CD14-positive monocyte (primary cell): Measurements from ENCODE around the gene RAMP1. TPM values are rescaled to one million over a fixed set of nuclear protein-coding genes. Genes with fewer than 3 reads are reported as not detected.
A peak's percentile ranks its signal among the peaks of the same experiment; 100 is the strongest.

Experiments used
- DNase-seq, 3 donors: peaks; one replicate each; pipeline ENCODE4 v3.0.0-alpha.2; 2011 to 2022
- H2AFZ ChIP-seq: 2 replicates; pipeline ENCODE4 v1.6.0; 2012; ENCODE audit warnings: mild to moderate bottlenecking, low read depth, low read length, inconsistent platforms; ENCODE audit not compliant: insufficient read depth, poor library complexity, severe bottlenecking
- H3K27ac ChIP-seq, 2 donors: 1 replicate in 1 of 2; 2 replicates in 1 of 2; pipeline ENCODE4 v1.5.1; 2012 to 2013; ENCODE audit warnings: low read length in 2 of 2, control low read depth in 1 of 2, inconsistent platforms in 1 of 2, low read depth in 1 of 2, mild to moderate bottlenecking in 1 of 2
- H3K27me3 ChIP-seq, 2 donors: one replicate each; pipeline versions ENCODE4 v1.6.0 to v1.6.1; 2011 to 2013; ENCODE audit warnings: low read length in 2 of 2; ENCODE audit not compliant: control insufficient read depth in 2 of 2, insufficient read depth in 2 of 2
- H3K36me3 ChIP-seq, 2 donors: replicated peaks in 1 of 2; 1 replicate in 1 of 2; 2 replicates in 1 of 2; pipeline versions ENCODE4 v1.5.1 to v1.6.1; 2012 to 2013; ENCODE audit warnings: low read length in 2 of 2, control low read depth in 1 of 2, inconsistent platforms in 1 of 2, mild to moderate bottlenecking in 1 of 2; ENCODE audit not compliant: insufficient read depth in 2 of 2, control insufficient read depth in 1 of 2
- H3K4me1 ChIP-seq, 2 donors: 1 replicate in 1 of 2; 2 replicates in 1 of 2; pipeline versions ENCODE4 v1.5.1 to v1.6.1; 2012 to 2013; ENCODE audit warnings: low read length in 2 of 2, control low read depth in 1 of 2, inconsistent platforms in 1 of 2, mild to moderate bottlenecking in 1 of 2, moderate library complexity in 1 of 2; ENCODE audit not compliant: insufficient read depth in 2 of 2, control insufficient read depth in 1 of 2
- H3K4me2 ChIP-seq: replicated peaks from 2 replicates; pipeline ENCODE3; 2012; ENCODE audit warnings: low read length, moderate library complexity, mild to moderate bottlenecking; ENCODE audit not compliant: poor library complexity, severe bottlenecking; ENCODE audit errors: extremely low read depth
- H3K4me3 ChIP-seq, 3 experiments: fragments of 200-600 bp in 1 of 3; sonication (generic) in 1 of 3; replicated peaks in 1 of 3; 1 replicate in 2 of 3; 2 replicates in 1 of 3; pipeline ENCODE4 v1.5.1; 2011 to 2013; ENCODE audit warnings: low read length in 3 of 3, mild to moderate bottlenecking in 3 of 3, control low read depth in 2 of 3, low read depth in 2 of 3, inconsistent platforms in 1 of 3, moderate library complexity in 1 of 3
- H3K79me2 ChIP-seq: 2 replicates; pipeline ENCODE4 v1.6.0; 2012; ENCODE audit warnings: mild to moderate bottlenecking, control low read depth, inconsistent platforms, low read length, moderate library complexity; ENCODE audit not compliant: insufficient read depth
- H3K9ac ChIP-seq: 2 replicates; pipeline ENCODE4 v1.6.0; 2017; ENCODE audit warnings: low read length, mild to moderate bottlenecking; ENCODE audit not compliant: insufficient read depth, poor library complexity, severe bottlenecking
- H3K9me3 ChIP-seq, 2 donors: replicated peaks in 1 of 2; 1 replicate in 1 of 2; 2 replicates in 1 of 2; pipeline versions ENCODE4 v1.5.1 to v1.6.1; 2012 to 2013; ENCODE audit warnings: low read length in 2 of 2, control low read depth in 1 of 2; ENCODE audit not compliant: control insufficient read depth in 1 of 2, insufficient read depth in 1 of 2
- H4K20me1 ChIP-seq: 2 replicates; pipeline ENCODE4 v1.6.0; 2012; ENCODE audit warnings: mild to moderate bottlenecking, low read length, control low read depth, moderate library complexity; ENCODE audit not compliant: insufficient read depth
- H3K27ac Mint-ChIP-seq, 7 donors: one replicate each; pipeline ENCODE4 v1.8.0; 2020; ENCODE audit warnings: mild to moderate bottlenecking in 7 of 7, mixed read lengths in 7 of 7, moderate library complexity in 6 of 7, inconsistent platforms in 2 of 7
- H3K27me3 Mint-ChIP-seq, 3 donors: one replicate each; pipeline ENCODE4 v1.8.0; 2021 to 2022; ENCODE audit warnings: low read depth in 3 of 3, mild to moderate bottlenecking in 3 of 3, mixed read lengths in 3 of 3, moderate library complexity in 3 of 3, inconsistent platforms in 1 of 3
- H3K36me3 Mint-ChIP-seq, 2 donors: one replicate each; pipeline ENCODE4 v1.8.0; 2020; ENCODE audit warnings: mixed read lengths in 2 of 2, inconsistent platforms in 1 of 2, mild to moderate bottlenecking in 1 of 2
- H3K4me1 Mint-ChIP-seq: one replicate; pipeline ENCODE4 v1.8.0; 2020; ENCODE audit warnings: mild to moderate bottlenecking, mixed read lengths
- H3K4me3 Mint-ChIP-seq, 2 donors: one replicate each; pipeline ENCODE4 v1.8.0; 2020; ENCODE audit warnings: mild to moderate bottlenecking in 2 of 2, mixed read lengths in 2 of 2, moderate library complexity in 1 of 2
- H3K9me3 Mint-ChIP-seq, 7 donors: one replicate each; pipeline ENCODE4 v1.8.0; 2020 to 2022; ENCODE audit warnings: mixed read lengths in 7 of 7, mild to moderate bottlenecking in 6 of 7, moderate library complexity in 6 of 7, inconsistent platforms in 2 of 7
- WGBS: methylation state at CpG from one replicate; pipeline ENCODE4 v1.1.5; 2013; ENCODE audit warnings: missing lambda C conversion rate; ENCODE audit not compliant: insufficient coverage; 5-methylcytosine and 5-hydroxymethylcytosine counted together
- intact Hi-C, 2 donors: fragments of 100-400 bp; cut with micrococcal nuclease; formaldehyde crosslinking; loops; one replicate each; pipeline versions ENCODE4 v1.15.0 to v1.15.1; 2023
- polyA plus RNA-seq, 3 donors: library from polyadenylated mRNA; depleted of rRNA in 1 of 3; unstranded in 2 of 3; stranded (reverse) in 1 of 3; fragments of 300-500 nt in 2 of 3; fragments of >200 nt in 1 of 3; fragmentation: Illumina TruSeq in 2 of 3; gene quantifications; 1 replicate in 2 of 3; 2 replicates in 1 of 3; pipeline ENCODE4 v1.2.3, GENCODE V29; 2012 to 2021
- TF ChIP-seq, protein P1 (sequence below): fragments of 200-600 bp; IDR thresholded peaks from one replicate; pipeline ENCODE4 v1.8.0; 2022; ENCODE audit warnings: antibody characterized with exemption, mild to moderate bottlenecking

RAMP1 gene
- polyA plus RNA-seq, 3 donors: not detected

DNA sequence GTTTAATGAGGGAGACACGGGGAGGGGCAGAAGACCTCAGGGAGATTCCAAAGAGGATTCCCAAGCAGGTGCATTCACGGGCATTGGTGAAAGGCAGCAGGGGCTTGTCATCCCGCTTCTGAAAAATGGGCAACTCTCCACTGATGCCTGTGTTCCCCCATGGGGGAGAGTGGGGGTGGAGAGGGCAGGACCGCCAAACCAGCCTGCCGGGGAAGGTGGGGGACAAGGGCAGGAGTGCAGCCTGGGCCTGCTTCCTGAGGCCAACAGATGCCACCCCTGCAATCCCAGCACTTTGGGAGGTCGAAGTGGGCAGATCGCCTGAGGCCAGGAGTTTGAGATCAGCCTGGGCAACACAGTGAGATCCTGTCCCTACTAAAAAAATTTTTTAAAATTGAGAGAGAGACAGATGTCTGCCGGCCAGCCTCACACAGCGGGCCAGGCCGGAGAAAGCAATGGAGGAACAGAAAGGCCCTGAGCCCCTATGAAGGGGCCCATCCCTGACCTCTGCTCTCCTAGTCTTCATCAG, 62.6 kb downstream of the RAMP1 start:
- H3K9ac ChIP-seq: no peak overlapping the region
- 95% methylated on average over 7 of the region's 10 CpGs for WGBS
- no peaks in the 10 kb centered on the region for H3K9me3 ChIP-seq
- Mint-ChIP-seq H3K27ac (no peak overlapping the region), H3K4me3 (peak overlapping the region in 1 of 2 donors; percentile 46), H3K4me1 (peaks cover 23% of the 10 kb centered on the region), H3K9me3 (peaks cover 0 to 2% (median 0%) of the 10 kb centered on the region in 7 donors), H3K36me3 (no peaks in the 10 kb centered on the region), H3K27me3 (peaks cover 4 to 22% (median 11%) of the 10 kb centered on the region in 3 donors)
- intact Hi-C loops: no loop called here
- no peaks in the 10 kb centered on the region for H3K79me2 ChIP-seq
- no peak overlapping the region for H2AFZ ChIP-seq
- no peak overlapping the region for H3K4me2 ChIP-seq
- H3K27me3 ChIP-seq: peaks cover 0 to 3% of the 10 kb centered on the region in 2 donors
- no peak overlapping the region for H3K27ac ChIP-seq
- TF ChIP-seq, protein P1, sequence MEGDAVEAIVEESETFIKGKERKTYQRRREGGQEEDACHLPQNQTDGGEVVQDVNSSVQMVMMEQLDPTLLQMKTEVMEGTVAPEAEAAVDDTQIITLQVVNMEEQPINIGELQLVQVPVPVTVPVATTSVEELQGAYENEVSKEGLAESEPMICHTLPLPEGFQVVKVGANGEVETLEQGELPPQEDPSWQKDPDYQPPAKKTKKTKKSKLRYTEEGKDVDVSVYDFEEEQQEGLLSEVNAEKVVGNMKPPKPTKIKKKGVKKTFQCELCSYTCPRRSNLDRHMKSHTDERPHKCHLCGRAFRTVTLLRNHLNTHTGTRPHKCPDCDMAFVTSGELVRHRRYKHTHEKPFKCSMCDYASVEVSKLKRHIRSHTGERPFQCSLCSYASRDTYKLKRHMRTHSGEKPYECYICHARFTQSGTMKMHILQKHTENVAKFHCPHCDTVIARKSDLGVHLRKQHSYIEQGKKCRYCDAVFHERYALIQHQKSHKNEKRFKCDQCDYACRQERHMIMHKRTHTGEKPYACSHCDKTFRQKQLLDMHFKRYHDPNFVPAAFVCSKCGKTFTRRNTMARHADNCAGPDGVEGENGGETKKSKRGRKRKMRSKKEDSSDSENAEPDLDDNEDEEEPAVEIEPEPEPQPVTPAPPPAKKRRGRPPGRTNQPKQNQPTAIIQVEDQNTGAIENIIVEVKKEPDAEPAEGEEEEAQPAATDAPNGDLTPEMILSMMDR: no peak
- DNase-seq: no peak
- no peaks in the 10 kb centered on the region for H3K36me3 ChIP-seq
- no peak overlapping the region for H3K4me3 ChIP-seq
- H4K20me1 ChIP-seq: no peaks in the 10 kb centered on the region
- H3K4me1 ChIP-seq: peaks cover 11 to 18% of the 10 kb centered on the region in 2 donors

DNA sequence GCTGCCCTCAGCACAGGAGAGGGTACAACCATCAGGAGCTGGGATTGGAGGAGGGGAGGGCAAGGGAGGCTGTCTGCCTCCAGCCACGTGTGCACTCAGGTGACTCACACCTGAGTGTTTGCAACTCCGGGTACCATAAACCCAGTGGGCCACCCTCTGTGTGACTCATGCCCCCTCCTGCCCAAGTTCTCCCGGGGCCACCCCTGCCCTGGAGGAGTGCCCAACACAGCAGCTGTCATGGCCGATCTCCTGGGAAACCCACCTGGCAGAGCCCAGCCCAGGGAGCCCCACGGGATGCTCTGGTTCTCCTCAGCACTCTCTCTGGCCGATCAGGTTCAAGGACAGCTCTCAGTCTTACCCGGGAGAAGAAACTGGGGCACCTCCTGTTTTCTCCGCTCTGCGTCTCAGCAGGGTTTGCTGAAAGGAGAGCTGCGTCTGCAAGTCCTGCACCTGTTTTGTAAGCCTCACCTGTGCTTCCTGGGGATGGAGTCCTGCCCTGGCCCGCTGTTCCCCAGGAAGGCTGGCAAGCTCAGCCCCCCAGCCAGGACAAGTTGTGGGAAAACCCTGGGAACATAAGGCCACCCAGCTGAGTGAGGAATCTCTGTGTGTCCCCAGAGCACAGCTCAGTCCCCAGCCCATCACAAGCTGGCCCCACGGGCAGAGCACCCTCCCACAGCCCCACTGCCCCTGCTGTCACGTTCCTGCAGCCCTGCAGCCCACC, 63.4 kb downstream of the RAMP1 start:
- no peak for DNase-seq
- Mint-ChIP-seq H3K27ac (peak overlapping the region in 2 of 7 donors; percentile 4 to 24), H3K27me3 (peaks cover 4 to 22% (median 8%) of the 10 kb centered on the region in 3 donors), H3K4me1 (peaks cover 23% of the 10 kb centered on the region), H3K36me3 (no peaks in the 10 kb centered on the region), H3K4me3 (peak overlapping the region in 1 of 2 donors; percentile 75), H3K9me3 (peaks cover 0 to 8% (median under 1%) of the 10 kb centered on the region in 7 donors)
- peaks cover 11 to 18% of the 10 kb centered on the region in 2 donors for H3K4me1 ChIP-seq
- H3K36me3 ChIP-seq: no peaks in the 10 kb centered on the region
- no peaks in the 10 kb centered on the region for H3K9me3 ChIP-seq
- peak overlapping the region; percentile 1 for H3K9ac ChIP-seq
- intact Hi-C loops: no loop called here
- no peaks in the 10 kb centered on the region for H4K20me1 ChIP-seq
- peaks cover 0 to 3% of the 10 kb centered on the region in 2 donors for H3K27me3 ChIP-seq
- no peaks in the 10 kb centered on the region for H3K79me2 ChIP-seq
- peak overlapping the region; percentile 85 for H2AFZ ChIP-seq
- TF ChIP-seq, protein P1: no peak
- no peak overlapping the region for H3K27ac ChIP-seq
- H3K4me2 ChIP-seq: peak overlapping the region; percentile 72
- 30% methylated on average over 9 of the region's 13 CpGs for WGBS
- H3K4me3 ChIP-seq: peak overlapping the region in 1 of 3 experiments; percentile 57
